Measurements from ENCODE around the gene CDC42BPA.

- TF ChIP-seq BACH2 (CRISPR knock-in tag; IDR thresholded peaks at IDR 0.05; ENCODE audit: borderline replicate concordance): no peak
- TF ChIP-seq ARNTL (CRISPR knock-in tag; IDR thresholded peaks at IDR 0.05; ENCODE audit: borderline replicate concordance, low read depth): no peak
Observed at GRCh38 chr1:227037121-227037520, 281.2 kb downstream of the CDC42BPA start.
